D721Med (cell line): ENCODE results near the gene CYSTM1.

ENCODE experiments used
- DNase-seq: peaks from one replicate; pipeline ENCODE4 v3.0.0; 2011; ENCODE audit warnings: low spot score; ENCODE audit not compliant: insufficient read length
- FAIRE-seq: peaks from 2 replicates; lab custom pipeline; 2011; peaks lifted over from hg19 to GRCh38; lab: Jason Lieb, UNC
- CTCF ChIP-seq: IDR thresholded peaks from 2 replicates; pipeline ENCODE4 v1.5.1; 2012; ENCODE audit warnings: mild to moderate bottlenecking, control low read depth; ENCODE audit not compliant: insufficient read depth; ENCODE audit errors: missing control alignments

The CYSTM1 gene

GRCh38 chr5:140174465-140175366, at the start of gene CYSTM1:
Gene CYSTM1, plus strand, starts transcription at chr5:140175188. Its CDS starts 19,278 bp downstream, at chr5:140194466.
- FAIRE-seq (no peak), DNase-seq (peak; percentile 82)
- no peak for TF ChIP-seq CTCF

GRCh38 chr5:140125637-140126036, 49.4 kb upstream of the CYSTM1 start, which contains the start of gene IGIP:
Gene IGIP, plus strand, starts transcription at chr5:140125937. Its CDS starts 2,540 bp downstream, at chr5:140128477.
- DNase-seq (no peak), FAIRE-seq (no peak)
- no peak for TF ChIP-seq CTCF

GRCh38 chr5:140126315-140127012, 48.5 kb upstream of the CYSTM1 start:
- no peak for TF ChIP-seq CTCF
- no peak for DNase-seq
- FAIRE-seq = no peak

GRCh38 chr5:140128376-140128775, 46.6 kb upstream of the CYSTM1 start:
- TF ChIP-seq CTCF = no peak
- FAIRE-seq = no peak
- DNase-seq = no peak

GRCh38 chr5:140130949-140131733, 43.8 kb upstream of the CYSTM1 start:
- DNase-seq (no peak), FAIRE-seq (no peak)
- TF ChIP-seq CTCF = no peak

GRCh38 chr5:140131967-140132409, 43.0 kb upstream of the CYSTM1 start:
- no peak for TF ChIP-seq CTCF
- DNase-seq (no peak), FAIRE-seq (no peak)
